Vagina (tissue), 2 donors: ENCODE data around the gene REEP1.

Experiments
- POLR2A ChIP-seq, 2 donors: fragments of 450-650 bp; IDR thresholded peaks; one replicate each; pipeline ENCODE4 v1.6.1; 2017; ENCODE audit warnings: antibody characterized with exemption in 2 of 2, mild to moderate bottlenecking in 2 of 2, moderate library complexity in 2 of 2
- POLR2AphosphoS5 ChIP-seq, 2 donors: sonication (generic); formaldehyde crosslinking; IDR thresholded peaks; one replicate each; pipeline ENCODE4 v1.9.0; 2017; ENCODE audit warnings: antibody characterized with exemption in 2 of 2, mild to moderate bottlenecking in 2 of 2, low read depth in 1 of 2; ENCODE audit not compliant: insufficient read depth in 1 of 2
- TF ChIP-seq, protein P1 (sequence below), 3 experiments: fragments of 450-650 bp in 2 of 3; fragments of 200-600 bp in 1 of 3; sonication (generic) in 1 of 3; IDR thresholded peaks; one replicate each; pipeline ENCODE4 v1.5.1; 2017 to 2019; ENCODE audit warnings: antibody characterized with exemption in 3 of 3, mild to moderate bottlenecking in 2 of 3, moderate library complexity in 2 of 3

DNA sequence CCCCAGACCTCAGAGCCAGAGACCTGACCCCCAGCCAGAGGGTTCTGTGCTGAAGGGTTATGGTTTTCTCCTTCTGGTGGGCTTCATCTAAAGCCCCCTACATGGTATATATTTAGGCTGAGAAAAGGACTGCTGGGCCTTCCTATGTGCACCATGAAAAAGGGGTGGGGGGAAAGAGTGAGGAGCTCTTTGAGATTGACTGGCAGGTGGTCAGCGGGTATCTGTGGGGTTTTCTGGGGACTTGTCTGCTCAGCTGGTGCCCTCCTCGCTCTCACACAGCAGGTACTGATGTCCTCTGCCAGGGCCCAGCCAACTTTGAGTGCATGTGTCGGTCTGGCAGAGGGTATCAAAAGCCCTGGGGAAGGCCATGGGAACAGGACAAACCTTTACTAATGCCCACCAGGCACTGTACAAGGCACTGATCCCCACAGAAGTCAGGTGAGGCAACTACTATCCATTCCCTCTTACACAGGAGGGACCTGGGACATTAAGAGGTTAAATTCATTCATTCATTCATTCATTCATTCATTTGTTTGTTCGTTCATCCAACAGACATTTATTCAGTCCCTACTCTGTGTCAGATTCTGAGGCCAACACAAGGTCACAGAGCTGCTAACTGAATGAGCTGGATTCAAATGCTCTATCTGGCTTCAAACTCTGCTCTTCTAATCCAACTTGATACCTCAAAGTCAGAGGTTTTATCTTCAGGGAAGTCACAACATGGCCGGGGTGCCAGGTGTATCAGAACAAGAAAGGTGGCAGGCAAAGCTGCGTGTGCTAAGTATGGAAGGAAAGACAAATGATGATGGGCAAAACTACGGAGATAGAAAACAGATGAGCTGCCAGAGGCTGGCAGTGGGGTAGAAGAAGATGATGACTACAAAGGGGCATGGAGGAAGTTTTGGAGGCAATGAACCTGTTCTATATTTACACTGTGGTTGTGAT, 44.6 kb downstream of the REEP1 start:
- TF ChIP-seq, protein P1, sequence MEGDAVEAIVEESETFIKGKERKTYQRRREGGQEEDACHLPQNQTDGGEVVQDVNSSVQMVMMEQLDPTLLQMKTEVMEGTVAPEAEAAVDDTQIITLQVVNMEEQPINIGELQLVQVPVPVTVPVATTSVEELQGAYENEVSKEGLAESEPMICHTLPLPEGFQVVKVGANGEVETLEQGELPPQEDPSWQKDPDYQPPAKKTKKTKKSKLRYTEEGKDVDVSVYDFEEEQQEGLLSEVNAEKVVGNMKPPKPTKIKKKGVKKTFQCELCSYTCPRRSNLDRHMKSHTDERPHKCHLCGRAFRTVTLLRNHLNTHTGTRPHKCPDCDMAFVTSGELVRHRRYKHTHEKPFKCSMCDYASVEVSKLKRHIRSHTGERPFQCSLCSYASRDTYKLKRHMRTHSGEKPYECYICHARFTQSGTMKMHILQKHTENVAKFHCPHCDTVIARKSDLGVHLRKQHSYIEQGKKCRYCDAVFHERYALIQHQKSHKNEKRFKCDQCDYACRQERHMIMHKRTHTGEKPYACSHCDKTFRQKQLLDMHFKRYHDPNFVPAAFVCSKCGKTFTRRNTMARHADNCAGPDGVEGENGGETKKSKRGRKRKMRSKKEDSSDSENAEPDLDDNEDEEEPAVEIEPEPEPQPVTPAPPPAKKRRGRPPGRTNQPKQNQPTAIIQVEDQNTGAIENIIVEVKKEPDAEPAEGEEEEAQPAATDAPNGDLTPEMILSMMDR (IDR thresholded peaks at IDR 0.05) = no peak
- TF ChIP-seq POLR2A (IDR thresholded peaks at IDR 0.05) (no peak), POLR2AphosphoS5 (IDR thresholded peaks at IDR 0.05; ENCODE audit: insufficient read depth in 1 of 2, low read depth in 1 of 2) (no peak)
